ENCODE data around the gene PACRGL.
A peak's percentile ranks its signal among the peaks of the same experiment; 100 is the strongest.

PACRGL gene

DNA sequence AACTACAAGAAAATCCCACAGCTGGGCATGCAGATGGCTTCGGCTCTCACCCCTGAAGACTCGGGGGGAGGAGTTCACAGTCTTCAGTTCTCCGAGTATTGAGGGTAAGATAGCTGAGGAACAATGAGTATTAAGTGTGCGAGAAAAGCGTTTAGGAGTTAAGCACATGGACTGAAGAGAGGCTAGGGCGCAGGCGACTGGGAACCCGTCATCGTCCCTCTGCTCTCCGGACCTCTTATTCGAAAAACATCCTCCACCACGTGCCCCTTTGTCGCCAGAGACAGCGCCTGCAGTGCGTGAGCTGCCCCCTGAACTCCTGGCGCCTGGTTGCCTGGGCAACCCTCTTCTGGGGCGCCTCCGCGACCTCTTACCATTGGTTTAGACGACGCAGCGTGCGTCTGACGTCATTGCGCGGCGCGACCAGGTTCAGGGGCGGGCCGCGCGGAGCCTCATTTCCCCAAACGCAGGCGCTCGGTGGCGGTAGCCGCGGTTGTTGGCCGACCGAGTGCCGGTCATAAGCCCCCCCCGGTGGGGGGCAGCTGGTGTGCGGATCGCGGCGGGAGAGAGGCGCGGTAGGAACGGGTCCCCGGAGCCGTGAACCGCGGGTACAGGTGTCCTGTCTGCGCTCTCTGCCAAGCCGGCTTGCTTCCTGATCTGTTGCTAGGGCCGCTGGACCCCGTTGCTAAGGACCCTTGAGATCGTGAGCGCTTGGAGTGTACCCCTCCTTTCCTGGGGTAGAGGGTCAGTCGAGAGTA lies at the start of gene PACRGL:
PACRGL (plus strand) TSS at position 452 of the 755 bp plus-strand sequence. CDS start 4,024 bp downstream, outside the sequence.
- peak; percentile 87 for DNase-seq

DNA sequence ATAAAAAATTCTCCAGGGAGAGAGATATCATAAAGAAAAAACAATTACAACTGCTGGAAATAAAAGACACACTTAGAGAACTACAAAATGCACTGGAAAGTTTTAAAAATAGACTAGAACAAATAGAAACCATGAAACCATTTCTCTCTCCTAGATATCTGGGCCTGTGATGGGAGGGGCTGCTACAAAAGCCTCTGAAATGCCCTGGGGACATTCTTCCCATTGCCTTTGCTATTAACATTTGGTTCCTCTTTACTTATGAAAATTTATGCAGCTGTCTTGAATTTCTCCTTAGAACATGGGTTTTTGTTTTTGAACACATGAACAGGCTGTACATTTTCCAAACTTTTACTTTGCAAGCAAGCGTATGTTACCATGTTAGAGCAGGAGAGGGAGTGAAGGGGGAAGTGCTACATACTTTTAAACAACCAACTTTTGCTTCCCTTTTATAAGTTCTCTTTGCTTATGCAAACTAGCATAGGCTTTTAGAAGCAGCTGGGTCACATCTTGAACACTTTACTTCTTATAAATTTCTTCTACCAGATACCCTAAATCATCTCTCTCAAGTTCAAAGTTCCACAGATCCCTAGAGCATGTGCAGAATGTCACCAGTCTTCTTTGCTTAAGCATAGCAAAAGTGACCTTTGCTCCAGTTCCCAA lies 47.9 kb upstream of the PACRGL start:
- no peak for DNase-seq

DNA sequence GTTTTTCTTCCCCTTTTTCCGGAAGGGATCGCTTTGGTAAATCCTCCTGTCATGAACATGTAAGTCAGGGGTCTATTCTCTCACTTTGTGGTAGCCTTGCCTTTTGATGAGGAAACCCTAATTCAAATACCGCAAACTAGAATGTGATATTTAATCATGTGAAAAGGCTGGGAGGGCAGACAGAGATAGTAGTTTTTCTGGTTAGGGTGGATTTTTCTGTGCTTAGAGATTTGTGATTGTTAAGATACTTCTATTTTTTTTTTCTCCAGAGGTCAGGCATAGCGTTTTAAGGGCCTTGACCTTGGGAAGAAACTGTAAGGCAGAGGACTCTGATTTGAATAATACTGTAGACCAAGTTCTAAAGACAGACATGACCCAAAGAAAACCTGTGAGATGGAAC lies 41.8 kb upstream of the PACRGL start:
- no peak for DNase-seq

DNA sequence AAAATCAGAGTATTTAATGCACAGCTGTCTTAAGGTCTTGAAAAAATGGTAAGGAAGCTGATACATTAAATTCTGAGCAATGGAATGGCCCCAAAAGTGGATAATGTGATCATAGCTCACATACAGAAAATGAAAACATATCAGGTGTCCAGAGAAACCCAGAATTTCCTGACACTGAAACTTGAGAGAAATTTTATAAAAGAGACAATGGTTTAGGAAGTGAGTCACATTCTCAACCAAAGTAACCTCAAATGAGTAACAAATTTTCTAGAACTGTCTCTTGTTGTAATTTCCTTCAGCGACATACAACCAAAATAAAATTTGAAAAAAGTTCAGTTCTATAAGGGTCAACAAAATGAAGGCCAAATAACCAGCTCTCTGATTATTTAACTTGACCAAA lies 37.4 kb upstream of the PACRGL start:
- DNase-seq = no peak

DNA sequence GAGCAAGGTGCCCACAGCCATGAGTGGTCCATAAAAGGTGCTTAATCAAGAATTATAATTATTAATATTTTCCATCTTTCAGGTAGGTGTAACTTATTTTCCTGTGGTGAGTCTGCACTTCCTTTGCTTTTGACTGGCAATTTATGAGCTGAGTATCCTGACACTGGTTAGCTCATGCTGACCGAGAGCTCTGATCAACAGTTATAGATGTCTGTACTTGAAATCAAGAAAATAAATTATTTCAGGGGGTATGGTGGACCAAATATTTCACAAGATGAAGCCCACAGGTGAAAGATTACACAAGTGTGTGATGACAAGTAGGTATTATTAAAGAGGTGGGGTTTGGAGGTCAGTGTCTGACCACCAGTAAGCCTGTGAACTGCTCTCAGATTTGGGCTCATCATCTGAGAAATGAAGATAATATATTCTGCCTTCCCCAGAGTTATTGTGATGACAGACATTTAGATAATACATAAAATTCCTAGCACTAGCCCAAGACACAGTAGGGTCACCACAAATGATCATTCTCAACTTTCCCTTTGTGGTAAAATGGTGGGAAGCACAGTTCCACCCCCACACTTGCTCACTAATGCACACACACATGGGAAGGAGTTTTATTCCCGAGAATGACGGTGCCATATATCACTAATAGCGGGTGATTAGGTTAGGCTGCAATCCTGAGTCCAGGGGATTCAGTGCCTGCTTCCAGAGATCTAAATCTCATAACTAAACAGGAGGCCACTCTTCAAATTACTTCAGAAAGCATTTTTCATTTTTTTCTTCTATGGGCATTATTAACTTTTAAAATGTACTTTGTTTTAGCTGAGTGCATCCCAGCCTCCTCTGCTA lies 34.0 kb upstream of the PACRGL start:
- DNase-seq = no peak

DNA sequence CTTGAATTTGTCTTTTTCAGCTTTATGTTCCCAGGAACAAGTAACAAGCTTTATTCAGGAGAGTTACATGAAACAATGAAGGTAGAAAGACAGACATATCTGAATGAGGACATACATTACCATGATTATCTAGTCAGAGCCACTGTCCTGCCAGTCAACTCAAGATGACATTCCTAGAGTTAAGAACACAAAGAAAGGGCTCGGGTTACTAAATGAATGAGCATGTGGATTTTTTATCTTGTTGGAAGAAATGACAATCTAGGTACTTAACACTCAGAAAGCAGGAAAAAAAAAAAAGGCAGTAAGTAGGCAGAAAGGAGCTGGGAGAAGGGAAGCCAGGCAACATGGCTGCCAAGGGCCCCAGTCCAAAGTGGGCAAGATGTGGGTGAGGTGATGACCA lies 28.0 kb upstream of the PACRGL start:
- DNase-seq = no peak

DNA sequence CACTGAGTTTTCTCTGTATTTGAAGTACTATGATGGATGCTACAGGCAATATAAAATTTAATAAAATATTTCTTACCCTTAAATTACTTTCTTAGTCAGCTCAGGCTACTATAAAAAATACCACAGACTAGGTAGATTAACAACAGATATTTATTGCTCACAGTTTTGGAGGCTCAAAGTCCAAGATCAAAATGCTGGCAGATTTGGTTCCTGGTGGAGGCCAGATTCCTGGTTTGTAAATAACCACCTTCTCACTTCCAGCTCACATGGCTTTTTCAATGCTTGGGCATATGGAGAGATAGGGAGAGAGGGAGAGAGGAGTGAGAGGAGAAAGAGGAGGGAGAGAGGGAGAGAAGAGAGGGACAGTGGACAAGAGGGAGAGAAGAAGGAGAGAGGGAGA lies 24.5 kb upstream of the PACRGL start:
- no peak for DNase-seq

DNA sequence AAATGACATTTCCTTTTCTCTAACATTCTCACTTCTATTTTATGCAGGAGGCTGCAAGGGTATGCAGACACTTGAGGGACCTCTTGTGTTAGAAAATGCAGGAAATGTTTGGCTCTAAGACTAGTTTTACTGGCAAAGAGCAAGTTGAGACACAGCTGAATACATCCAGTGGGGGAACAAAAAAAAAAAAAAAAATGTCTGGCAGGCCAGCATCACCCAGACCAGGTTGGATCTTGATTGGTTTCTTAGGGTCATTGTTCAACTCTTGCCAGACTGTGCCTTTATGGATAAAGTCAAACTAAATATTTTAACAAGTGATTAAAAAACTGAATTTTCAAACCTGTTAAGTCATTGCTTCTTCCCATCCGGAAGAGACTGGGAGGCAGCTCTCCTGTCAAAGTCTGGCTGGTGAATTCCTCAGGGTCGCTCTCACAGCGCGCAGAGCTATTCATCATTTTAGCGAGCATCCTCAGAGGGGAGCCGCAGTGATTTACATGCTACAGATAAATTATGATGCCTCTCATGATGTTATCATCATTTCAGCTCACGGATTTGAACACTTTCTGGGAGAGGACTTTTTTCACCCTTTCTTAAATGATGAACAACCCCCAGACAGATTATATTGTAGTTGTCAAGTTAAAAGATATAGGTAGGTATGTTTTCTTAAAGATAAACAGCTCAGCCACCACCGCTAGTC lies 23.6 kb upstream of the PACRGL start:
- no peak for DNase-seq

DNA sequence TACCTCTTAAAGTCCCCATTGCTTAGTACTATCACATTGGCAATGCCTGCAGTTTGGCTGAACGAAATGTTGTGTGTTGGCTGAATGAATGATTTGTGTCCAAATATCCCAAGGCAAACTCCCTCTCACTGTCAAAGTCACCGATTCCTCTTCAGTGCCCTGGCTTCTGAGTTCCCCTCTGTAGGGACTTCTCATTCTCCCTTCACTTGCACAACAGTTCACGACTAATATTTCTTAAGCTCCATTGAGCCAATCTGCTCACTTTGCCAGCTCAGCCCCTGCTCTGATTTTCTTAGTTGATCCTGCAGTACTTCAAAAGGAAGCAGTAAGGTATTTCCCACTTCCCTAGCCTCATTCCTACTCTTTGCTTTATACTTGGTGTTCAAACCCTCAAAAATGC lies 21.9 kb upstream of the PACRGL start:
- no peak for DNase-seq

DNA sequence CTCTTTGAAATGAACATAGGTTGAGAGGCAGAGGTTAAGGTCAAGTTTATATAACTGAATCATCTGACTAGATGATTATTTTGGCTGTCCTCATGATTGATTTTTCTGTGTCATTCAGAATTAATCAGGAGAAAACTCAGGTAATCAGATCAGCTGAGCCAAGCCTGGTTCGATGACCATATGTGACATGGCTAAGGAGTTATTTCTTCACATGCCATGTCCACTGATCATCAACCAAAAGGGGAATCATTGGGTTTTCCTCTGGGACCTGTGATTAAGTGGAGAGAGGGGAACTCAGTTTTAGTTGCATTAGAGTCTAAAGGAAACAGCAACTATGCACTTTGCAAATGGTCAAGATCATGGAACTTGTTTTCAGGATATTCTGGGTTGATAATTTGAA lies 20.3 kb upstream of the PACRGL start:
- no peak for DNase-seq

DNA sequence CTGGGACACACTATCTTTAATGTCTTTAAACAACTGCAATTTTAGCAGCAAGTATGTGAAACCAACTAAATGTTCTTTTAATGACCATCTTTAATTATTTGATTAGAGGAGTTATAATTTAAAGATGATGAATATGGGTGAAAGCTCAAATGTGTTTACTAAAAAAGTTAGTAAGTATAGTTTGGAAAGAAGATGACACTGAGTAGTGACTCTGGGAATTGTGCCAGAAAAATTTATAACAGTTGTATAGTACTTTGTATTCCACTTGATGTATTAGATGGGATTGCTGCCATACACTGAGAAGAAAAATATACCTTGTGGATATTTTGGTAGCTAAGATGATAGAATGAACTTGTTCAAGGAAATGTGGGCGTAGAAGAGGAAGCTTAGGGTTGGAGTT lies 19.5 kb upstream of the PACRGL start:
- DNase-seq = no peak

DNA sequence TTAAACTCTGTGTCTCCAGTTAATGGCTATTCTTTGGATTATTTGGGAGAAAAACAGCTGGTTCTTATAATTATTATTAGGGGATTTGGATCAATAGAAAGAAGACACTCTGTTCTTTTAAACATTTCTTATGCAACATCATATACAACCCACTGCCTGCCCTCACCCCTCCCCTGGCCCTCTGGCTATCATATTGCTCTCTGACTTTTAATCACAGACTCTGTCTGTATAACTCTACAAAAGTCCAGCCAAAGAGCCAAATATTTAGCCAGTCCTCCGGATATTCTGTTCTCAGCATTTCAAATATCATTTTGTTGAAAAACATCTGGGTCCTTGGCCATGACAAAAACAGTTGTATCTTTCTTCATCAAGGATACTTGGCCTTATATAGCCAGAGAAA lies 19.0 kb upstream of the PACRGL start:
- DNase-seq = no peak

DNA sequence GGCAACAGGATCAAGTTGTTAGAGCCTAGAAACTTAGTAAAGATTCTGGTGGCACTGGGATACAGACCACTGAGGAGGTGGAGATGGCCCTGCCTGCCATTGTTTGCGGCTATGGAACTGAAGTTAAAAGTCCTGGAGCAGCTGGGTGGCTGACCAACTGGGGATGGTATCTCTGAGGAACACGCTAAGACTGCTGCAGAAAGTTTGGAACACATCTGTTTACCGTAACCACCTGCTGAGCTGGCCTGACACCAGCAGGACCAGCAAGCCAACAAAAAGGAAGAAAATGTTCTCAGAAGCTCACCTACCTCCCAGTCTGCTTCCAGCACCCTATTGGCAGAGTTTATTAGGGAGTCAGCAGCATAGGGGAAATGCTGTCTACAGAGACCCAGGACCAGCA lies 17.4 kb upstream of the PACRGL start:
- DNase-seq = no peak

DNA sequence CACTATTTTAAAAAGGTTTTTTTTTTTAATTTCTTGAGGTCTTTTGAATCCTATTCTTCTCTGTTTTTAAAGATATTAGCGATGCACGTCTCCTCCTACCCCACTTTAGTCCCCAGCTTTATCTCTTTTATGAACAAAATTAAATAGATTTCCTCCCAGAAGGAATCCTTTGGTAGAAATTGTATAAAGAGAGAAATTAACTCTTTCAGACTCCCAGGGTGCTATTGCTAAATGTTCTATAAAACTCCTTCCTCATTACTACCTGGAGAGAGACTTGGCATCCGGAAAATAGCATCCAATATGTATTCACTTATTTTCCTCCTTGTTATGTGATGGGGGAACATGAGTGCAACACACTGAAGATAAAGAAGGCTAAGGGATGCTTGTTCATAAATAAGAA lies 16.5 kb upstream of the PACRGL start:
- no peak for DNase-seq

DNA sequence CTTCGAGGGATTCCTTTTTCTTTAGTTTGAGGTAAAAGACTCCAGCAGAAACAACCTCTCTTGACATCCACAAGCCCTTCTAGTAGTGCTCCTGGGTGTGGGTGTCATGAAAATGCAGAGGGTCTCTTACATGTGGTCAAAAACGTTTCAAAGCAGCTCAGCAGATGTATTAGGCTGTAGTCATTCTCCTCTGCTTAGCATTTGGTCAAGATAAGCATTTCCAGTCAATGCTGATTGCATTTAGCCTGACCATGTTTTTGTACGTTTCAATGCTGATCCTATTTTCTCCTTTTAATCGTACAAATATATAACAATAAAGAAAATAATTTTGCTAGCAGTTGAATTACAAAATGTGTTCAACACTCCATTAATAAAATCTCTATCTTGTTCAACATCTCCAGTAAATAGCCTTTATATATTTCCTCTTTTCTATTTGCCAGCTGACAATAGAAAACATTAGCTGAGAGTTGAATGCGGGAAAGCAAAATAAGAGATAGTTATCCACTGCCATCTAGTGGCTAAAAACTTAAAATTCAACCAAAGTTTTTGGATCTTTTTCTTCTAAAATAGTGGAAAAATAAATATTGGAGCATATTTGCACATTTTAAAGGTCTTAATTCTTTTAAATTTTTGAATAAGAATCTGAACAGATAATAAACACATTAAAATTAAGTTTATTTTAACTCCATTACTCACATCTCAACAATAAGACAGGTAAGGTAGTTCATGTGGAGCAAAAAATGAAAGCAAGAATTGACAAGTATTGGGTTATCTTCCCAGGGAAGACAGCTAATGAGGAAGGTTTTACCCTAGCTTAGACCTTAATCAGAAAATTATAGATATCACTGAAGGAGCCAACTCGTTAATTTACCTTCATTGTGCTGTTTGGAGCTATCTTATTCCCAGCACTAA lies 15.2 kb upstream of the PACRGL start:
- DNase-seq = no peak

DNA sequence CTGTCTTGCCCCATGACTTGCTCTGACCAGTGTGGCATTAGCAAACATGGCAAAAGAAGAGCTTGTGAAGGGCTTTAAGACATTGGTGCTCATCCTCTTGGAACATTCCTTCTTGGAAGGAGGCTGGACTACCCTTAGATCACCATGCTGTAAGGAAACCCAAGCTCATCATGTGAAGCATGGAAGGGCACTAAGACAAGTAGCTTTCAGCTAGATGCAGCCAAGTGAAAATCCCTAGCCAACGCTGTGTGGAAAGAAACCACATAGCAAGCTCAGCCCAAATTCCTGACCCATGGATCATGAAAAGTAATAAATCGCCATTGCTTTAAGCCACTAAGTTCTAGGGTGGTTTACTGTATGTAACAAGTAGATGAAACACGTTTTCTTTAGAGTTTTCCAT lies 12.4 kb upstream of the PACRGL start:
- no peak for DNase-seq

DNA sequence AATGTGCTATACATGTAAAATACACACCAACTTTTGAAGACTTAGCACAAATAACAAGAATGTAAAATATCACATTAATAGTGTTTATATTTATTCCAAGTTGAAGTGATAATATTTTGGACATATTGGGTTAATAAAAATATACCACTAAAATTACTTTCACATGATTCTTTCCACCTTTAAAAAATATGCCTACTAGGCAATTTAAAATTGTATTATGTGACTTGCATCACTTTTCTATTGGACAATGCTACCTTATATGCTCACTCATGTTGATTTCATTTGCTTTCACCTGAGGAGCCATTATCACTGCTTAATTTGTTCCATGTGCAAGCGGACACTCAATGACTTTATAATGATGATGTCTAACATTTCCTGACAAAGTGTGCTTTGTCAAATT lies 3.4 kb upstream of the PACRGL start:
- DNase-seq = no peak

DNA sequence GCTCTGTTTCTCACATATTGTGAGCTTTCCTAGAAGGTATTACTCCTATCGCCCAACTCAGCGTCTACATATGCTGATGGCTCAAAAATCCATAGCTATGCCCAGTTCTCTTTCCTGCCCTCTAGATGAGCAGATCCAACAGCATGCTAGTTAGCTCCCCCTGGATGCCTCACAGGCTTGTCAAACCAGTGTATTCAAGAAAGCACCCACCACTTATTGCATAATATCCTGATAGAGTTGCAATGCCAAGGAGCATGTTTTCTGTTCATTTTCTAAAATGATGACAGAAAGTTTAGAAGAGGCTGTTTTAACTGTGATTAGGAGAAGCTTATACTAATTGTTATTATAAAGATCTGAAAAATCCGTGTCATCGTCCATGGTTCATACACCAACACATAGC lies 1.9 kb upstream of the PACRGL start:
- DNase-seq = no peak

DNA sequence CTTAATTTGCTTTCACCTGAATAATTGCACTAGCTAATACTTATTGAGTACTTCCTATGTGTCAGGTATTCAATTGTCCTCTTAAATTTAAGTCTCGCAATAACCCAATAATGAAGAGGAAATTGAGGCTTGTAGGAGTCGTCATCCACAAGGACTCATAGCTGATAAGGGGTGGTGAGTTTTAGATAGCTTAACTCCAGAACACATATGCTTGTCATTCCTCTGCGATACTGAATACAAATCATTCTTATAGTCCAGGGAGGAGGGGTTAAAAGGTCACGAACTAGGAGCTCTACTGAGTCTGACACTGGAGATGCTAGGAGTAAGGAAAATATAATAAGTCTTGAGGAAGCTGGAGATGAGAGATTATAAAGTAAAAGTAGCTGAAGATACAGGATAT lies 1.4 kb upstream of the PACRGL start:
- no peak for DNase-seq

DNA sequence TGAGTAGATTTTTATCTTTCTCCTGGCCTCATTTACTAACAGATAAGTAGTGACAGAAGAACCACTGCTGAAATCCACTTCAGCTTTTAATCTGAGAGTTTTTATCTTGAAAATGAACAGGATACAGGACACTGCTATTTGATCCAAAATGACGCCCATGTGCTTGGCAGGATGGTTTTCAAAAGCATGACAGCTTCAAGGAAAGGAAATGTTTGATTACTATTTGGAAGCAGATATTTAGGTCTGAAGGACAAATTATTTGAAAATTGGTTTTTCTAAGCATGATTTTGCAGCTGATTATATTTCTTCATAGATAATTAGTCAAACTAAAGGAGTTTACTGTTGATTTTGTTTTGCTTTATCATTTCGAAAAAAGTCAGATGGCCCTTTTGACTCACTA lies 11.1 kb downstream of the PACRGL start:
- DNase-seq = no peak

DNA sequence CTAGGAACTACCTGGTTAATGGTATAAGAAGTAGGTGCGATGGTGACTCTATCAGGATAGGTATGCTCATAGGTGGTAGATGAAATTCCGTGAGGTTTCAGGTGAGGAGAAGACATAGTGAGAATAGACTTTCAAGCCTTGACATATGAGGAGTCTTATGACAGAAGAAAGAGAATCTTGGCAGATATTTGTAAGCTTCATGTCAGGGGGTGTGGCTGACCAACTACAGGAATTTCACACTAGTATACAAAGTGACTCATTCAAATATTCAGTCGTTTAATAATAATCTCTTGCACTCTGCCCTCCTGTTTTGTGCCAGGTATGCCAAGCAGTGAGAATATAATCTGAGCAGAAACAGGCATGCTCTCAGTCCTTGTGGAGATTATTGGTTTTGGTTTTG lies 22.8 kb downstream of the PACRGL start:
- no peak for DNase-seq

DNA sequence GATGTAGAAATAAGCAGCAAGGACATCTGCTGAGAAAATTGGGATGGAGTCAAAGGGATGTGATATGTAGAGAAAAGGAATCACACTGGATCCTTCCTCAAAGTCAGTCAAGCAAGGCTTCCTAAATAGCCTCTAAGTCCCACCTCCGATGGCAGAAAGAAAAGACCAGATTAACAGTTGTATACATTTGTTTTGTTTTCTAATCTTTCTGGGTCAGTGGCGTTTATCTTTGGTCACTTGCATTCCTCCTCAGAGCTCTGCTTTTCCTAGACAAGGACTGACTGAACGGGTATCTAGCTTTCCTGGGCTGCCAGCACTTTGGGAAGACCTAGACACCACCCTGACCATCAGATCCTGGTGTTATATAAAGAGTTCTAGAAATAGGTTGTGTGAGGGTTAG lies 23.2 kb downstream of the PACRGL start:
- no peak for DNase-seq
